Caco-2 (cell line): ENCODE results near the gene EIF3A. TPM values are rescaled to one million over a fixed set of nuclear protein-coding genes. Genes with fewer than 3 reads are reported as not detected.

Experiments used
- BruUV-seq: library from RNA; stranded (reverse); fragments of 400-500 nt; replicated peaks from 2 replicates; lab custom pipeline; 2021; lab: Mats Ljungman, UMichigan
- CTCF ChIA-PET: fragments of 300-600 bp; sonication (Branson Sonifier 250); formaldehyde crosslinking; loops from one replicate; lab custom pipeline; 2022; ENCODE audit warnings: antibody characterized with exemption; lab: Charles Lee
- POLR2A ChIA-PET: fragments of 300-600 bp; sonication (Branson Sonifier 250); formaldehyde crosslinking; loops from one replicate; lab custom pipeline; 2022; ENCODE audit warnings: antibody characterized with exemption; lab: Charles Lee
- DNase-seq, 2 experiments: peaks; one replicate each; pipeline versions ENCODE4 v3.0.0 to v3.0.0-alpha.2; 2020 to 2022
- H3K27me3 ChIP-seq: replicated peaks from 2 replicates; pipeline ENCODE4 v1.6.0; 2011; ENCODE audit warnings: low read length; ENCODE audit not compliant: control insufficient read depth, insufficient read depth
- H3K36me3 ChIP-seq: 2 replicates; pipeline ENCODE4 v1.5.1; 2011; ENCODE audit warnings: low read length; ENCODE audit not compliant: control insufficient read depth, insufficient read depth
- H3K4me1 ChIP-seq: fragments of 250-450 bp; sonication (Bioruptor Pico); 2 replicates; pipeline ENCODE4 v1.5.1; 2020; ENCODE audit warnings: mild to moderate bottlenecking
- H3K4me3 ChIP-seq: 2 replicates; pipeline ENCODE4 v1.5.1; 2011; ENCODE audit warnings: low read depth, mild to moderate bottlenecking, control low read depth, low read length
- H3K9me3 ChIP-seq: fragments of 250-450 bp; sonication (Bioruptor Pico); 2 replicates; pipeline ENCODE4 v1.5.1; 2020; ENCODE audit warnings: mild to moderate bottlenecking, moderate library complexity
- H3K27ac Mint-ChIP-seq: one replicate; pipeline ENCODE4 v1.8.0; 2022; ENCODE audit warnings: mixed read lengths; ENCODE audit not compliant: unreplicated experiment
- H3K27me3 Mint-ChIP-seq: one replicate; pipeline ENCODE4 v1.8.0; 2022; ENCODE audit warnings: mixed read lengths; ENCODE audit not compliant: insufficient read depth, unreplicated experiment
- H3K36me3 Mint-ChIP-seq: one replicate; pipeline ENCODE4 v1.8.0; 2022; ENCODE audit warnings: mild to moderate bottlenecking, mixed read lengths; ENCODE audit not compliant: insufficient read depth, unreplicated experiment
- H3K4me1 Mint-ChIP-seq: one replicate; pipeline ENCODE4 v1.8.0; 2022; ENCODE audit warnings: low read depth, mixed read lengths; ENCODE audit not compliant: unreplicated experiment
- H3K4me3 Mint-ChIP-seq: one replicate; pipeline ENCODE4 v1.8.0; 2022; ENCODE audit warnings: mild to moderate bottlenecking, moderate library complexity, mixed read lengths; ENCODE audit not compliant: unreplicated experiment
- H3K9me3 Mint-ChIP-seq: one replicate; pipeline ENCODE4 v1.8.0; 2022; ENCODE audit warnings: mixed read lengths; ENCODE audit not compliant: unreplicated experiment
- CTCF ChIP-seq, 2 experiments: fragments of 200-600 bp in 1 of 2; IDR thresholded peaks; 1 replicate in 1 of 2; 2 replicates in 1 of 2; pipeline versions ENCODE4 v1.5.1 to v1.8.0; 2011 to 2022; ENCODE audit warnings: antibody characterized with exemption in 1 of 2, control low read depth in 1 of 2, inconsistent platforms in 1 of 2, low read depth in 1 of 2, low read length in 1 of 2, mild to moderate bottlenecking in 1 of 2, moderate library complexity in 1 of 2; ENCODE audit not compliant: insufficient read depth in 1 of 2, severe bottlenecking in 1 of 2, unreplicated experiment in 1 of 2
- intact Hi-C: fragments of 100-400 bp; cut with micrococcal nuclease; formaldehyde crosslinking; loops from one replicate; pipeline ENCODE4 v1.10.0; 2022; ENCODE audit not compliant: unreplicated experiment
- total RNA-seq: library from RNA; stranded (reverse); gene quantifications from 2 replicates; pipeline ENCODE4 v1.2.3, GENCODE V29; 2022

EIF3A gene
- total RNA-seq, 1 experiment from 2014 or later, result 146 TPM

GRCh38 chr10:118990326-118990725, 90.3 kb downstream of the EIF3A start:
- Mint-ChIP-seq H3K9me3 (peaks cover 8% of the 10 kb centered on the region), H3K27me3 (peaks cover 6% of the 10 kb centered on the region), H3K36me3 (no peaks in the 10 kb centered on the region), H3K4me1 (no peaks in the 10 kb centered on the region), H3K4me3 (no peak overlapping the region), H3K27ac (no peak overlapping the region)
- Histone ChIP-seq H3K27me3 (no peaks in the 10 kb centered on the region), H3K36me3 (no peaks in the 10 kb centered on the region), H3K4me1 (0 out of 2 replicates have a peak, but pooled peaks cover 2% of the 10 kb centered on the region), H3K4me3 (no peak overlapping the region), H3K9me3 (peaks cover 3% of the 10 kb centered on the region; the same call in 1 of the 2 replicates)
- ChIA-PET CTCF (no interaction called here), POLR2A (no interaction called here)
- BruUV-seq, result no TSS peak
- DNase-seq, result no peak
- intact Hi-C loops, result no loop called here
- no peak for TF ChIP-seq CTCF (IDR thresholded peaks at IDR 0.05; ENCODE audit: insufficient read depth in 1 of 2, low read depth in 1 of 2, low read length in 1 of 2, severe bottlenecking in 1 of 2, unreplicated experiment in 1 of 2)

GRCh38 chr10:118986815-118987790, 93.5 kb downstream of the EIF3A start:
- Histone ChIP-seq H3K4me3 (no peak overlapping the region), H3K27me3 (no peaks in the 10 kb centered on the region), H3K36me3 (no peaks in the 10 kb centered on the region), H3K9me3 (peaks cover 3% of the 10 kb centered on the region; the same call in 1 of the 2 replicates), H3K4me1 (0 out of 2 replicates have a peak, but pooled peaks cover 2% of the 10 kb centered on the region)
- BruUV-seq, result no TSS peak
- no peak overlapping the region for H3K4me3 Mint-ChIP-seq
- H3K27ac Mint-ChIP-seq, result no peak overlapping the region
- H3K4me1 Mint-ChIP-seq, result no peaks in the 10 kb centered on the region
- H3K9me3 Mint-ChIP-seq, result peaks cover 18% of the 10 kb centered on the region
- POLR2A ChIA-PET, result no interaction called here
- intact Hi-C loops, result no loop called here
- DNase-seq, result no peak
- H3K36me3 Mint-ChIP-seq, result no peaks in the 10 kb centered on the region
- no peak for TF ChIP-seq CTCF (IDR thresholded peaks at IDR 0.05; ENCODE audit: insufficient read depth in 1 of 2, low read depth in 1 of 2, low read length in 1 of 2, severe bottlenecking in 1 of 2, unreplicated experiment in 1 of 2)
- peaks cover 6% of the 10 kb centered on the region for H3K27me3 Mint-ChIP-seq
- CTCF ChIA-PET, result no interaction called here

- Mint-ChIP-seq H3K36me3 (no peaks in the 10 kb centered on the region), H3K27ac (no peak overlapping the region), H3K9me3 (peaks cover 18% of the 10 kb centered on the region), H3K4me3 (no peak overlapping the region), H3K4me1 (no peaks in the 10 kb centered on the region), H3K27me3 (peaks cover 6% of the 10 kb centered on the region)
- intact Hi-C loops, result no loop called here
- H3K36me3 ChIP-seq, result no peaks in the 10 kb centered on the region
- no peak for DNase-seq
- H3K27me3 ChIP-seq, result no peaks in the 10 kb centered on the region
- no TSS peak for BruUV-seq
- no peak overlapping the region for H3K4me3 ChIP-seq
- ChIA-PET POLR2A (no interaction called here), CTCF (no interaction called here)
- H3K4me1 ChIP-seq, result no peaks in the 10 kb centered on the region
- H3K9me3 ChIP-seq, result peaks cover 3% of the 10 kb centered on the region; the same call in 1 of the 2 replicates
- no peak for TF ChIP-seq CTCF (IDR thresholded peaks at IDR 0.05; ENCODE audit: insufficient read depth in 1 of 2, low read depth in 1 of 2, low read length in 1 of 2, severe bottlenecking in 1 of 2, unreplicated experiment in 1 of 2)
Measured at GRCh38 chr10:118985576-118985975, 95.0 kb downstream of the EIF3A start.

Other genes with a start within 250 kb of the EIF3A start
- 4.6 and 5.9 TPM in 2 replicates for gene NANOS1, start 51.1 kb downstream of the EIF3A start, total RNA-seq
- gene DENND10, start 23.3 kb upstream of the EIF3A start, total RNA-seq, result 60.4 and 80.8 TPM in 2 replicates
- gene SFXN4, start 84.9 kb upstream of the EIF3A start, total RNA-seq, result 45.3 and 45.9 TPM in 2 replicates
- gene PRDX3, start 98.0 kb upstream of the EIF3A start, total RNA-seq, result 213 and 216 TPM in 2 replicates
- 7.7 and 8.9 TPM in 2 replicates for gene GRK5, start 126.8 kb upstream of the EIF3A start, total RNA-seq